Activated CD8-positive, alpha-beta memory T cell treated with anti-CD3 and anti-CD28 coated beads, Interleukin-2, amount 50 U/mL, for 24 hours (primary cell): Measurements from ENCODE around the gene GSTA3.
"Not testable (repeated sequence)": the region's sequence is repeated elsewhere in the genome, so short reads cannot be mapped to it uniquely, and the experiment has no call there.

Experiments
- DNase-seq: peaks from one replicate; pipeline ENCODE4 v3.0.0-alpha.2; 2020; ENCODE audit errors: extremely low read depth

GSTA3 gene

DNA sequence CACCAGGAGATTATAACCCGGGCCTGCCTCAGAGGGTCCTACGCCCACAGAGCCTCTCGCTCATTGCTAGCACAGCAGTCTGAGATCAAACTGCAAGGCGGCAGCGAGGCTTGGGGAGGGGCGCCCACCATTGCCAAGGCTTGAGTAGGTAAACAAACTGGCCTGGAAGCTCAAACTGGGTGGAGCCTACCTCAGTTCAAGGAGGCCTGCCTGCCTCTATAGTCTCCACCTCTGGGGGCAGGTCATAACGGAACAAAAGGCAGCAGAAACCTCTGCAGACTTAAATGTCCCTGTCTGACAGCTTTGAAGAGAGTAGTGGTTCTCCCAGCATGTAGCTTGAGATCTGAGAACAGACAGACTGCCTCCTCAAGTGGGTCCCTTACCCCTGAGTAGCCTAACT lies 48.3 kb downstream of the GSTA3 start:
- not testable (repeated sequence) for DNase-seq

DNA sequence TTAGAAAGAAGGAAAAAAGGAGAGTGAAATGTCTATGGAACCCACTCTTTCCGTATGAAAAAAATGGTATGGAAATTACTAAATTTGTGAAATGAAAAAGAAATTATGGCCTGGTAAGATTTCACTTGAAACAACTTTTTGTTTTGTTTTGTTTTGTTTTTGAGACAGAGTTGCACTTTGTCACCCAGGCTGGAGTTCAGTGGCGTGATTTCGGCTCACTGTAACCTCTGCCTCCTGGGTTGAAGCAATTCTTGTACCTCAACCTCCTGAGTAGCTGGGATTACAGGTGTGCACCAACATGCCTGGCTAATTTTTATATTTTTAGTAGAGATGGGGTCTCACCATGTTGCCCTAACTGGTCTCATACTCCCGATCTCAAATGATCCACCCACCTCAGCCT lies 51.1 kb downstream of the GSTA3 start:
- DNase-seq = no peak

DNA sequence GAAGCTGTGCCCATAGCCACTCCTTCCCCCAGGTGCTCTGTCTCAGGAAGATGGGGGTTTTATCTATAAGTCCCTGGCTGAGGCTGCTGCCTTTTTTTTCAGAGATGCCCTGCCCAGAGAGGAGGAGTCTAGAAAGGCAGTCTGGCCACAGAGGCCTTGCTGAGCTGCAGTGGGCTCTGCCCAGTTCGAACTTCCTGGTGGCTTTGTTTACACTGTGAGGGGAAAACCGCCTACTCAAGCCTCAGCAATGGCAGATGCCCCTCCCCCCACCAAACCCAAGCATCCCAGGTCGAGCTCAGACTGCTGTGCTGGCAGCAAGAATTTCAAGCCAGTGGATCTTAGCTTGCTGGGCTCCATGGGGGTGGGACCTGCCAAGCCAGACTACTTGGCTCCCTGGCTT lies 53.4 kb downstream of the GSTA3 start:
- not testable (repeated sequence) for DNase-seq

DNA sequence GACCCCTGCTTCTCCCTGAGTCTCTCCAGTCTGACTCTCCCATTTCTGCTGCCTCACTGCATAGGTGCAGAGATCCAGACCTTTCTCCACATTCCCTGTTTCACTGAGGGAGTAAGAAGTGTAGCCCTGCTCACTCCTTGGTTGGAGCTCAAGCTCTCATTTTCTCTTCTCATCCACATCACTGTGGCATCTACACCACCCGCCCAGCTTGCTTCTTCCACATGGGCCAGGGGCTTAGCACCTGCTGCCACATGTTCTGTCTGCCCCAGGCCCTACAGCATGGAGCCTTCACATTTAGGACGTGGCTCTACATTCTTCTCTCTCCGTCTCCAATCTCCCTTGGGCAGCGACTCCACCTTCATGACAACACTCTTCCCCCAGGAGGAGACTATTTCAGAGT lies 60.4 kb downstream of the GSTA3 start:
- DNase-seq = no peak
